GOT3 (cell line): ENCODE data around the gene TMEM184B.

Experiments
- DNase-seq: peaks from one replicate; lab custom pipeline; 2025; ENCODE audit warnings: mixed read lengths; lab: John Stamatoyannopoulos, UW

Gene TMEM184B

GRCh38 chr22:38308791-38309498 lies 36.1 kb upstream of the TMEM184B start:
- no peak for DNase-seq

- DNase-seq: no peak
Measured at GRCh38 chr22:38305471-38306448, 33.0 kb upstream of the TMEM184B start.

- DNase-seq: no peak
Measured at GRCh38 chr22:38304526-38304925, 31.7 kb upstream of the TMEM184B start.

- no peak for DNase-seq
Measured at GRCh38 chr22:38303974-38304373, 31.2 kb upstream of the TMEM184B start.

GRCh38 chr22:38302906-38303305 lies 30.1 kb upstream of the TMEM184B start:
- DNase-seq: no peak

- DNase-seq: no peak
Measured at GRCh38 chr22:38300946-38301345, 28.1 kb upstream of the TMEM184B start.

- DNase-seq: no peak
Measured at GRCh38 chr22:38300197-38300945, 27.6 kb upstream of the TMEM184B start.

GRCh38 chr22:38299770-38300102 lies 26.9 kb upstream of the TMEM184B start:
- no peak for DNase-seq

- no peak for DNase-seq
Measured at GRCh38 chr22:38298312-38299005, 25.6 kb upstream of the TMEM184B start.

GRCh38 chr22:38296372-38296771 lies 23.6 kb upstream of the TMEM184B start:
- no peak for DNase-seq

- DNase-seq: no peak
Measured at GRCh38 chr22:38295863-38296262, 23.1 kb upstream of the TMEM184B start.

GRCh38 chr22:38295339-38295738 lies 22.5 kb upstream of the TMEM184B start:
- DNase-seq: no peak

GRCh38 chr22:38294193-38294592 lies 21.4 kb upstream of the TMEM184B start:
- DNase-seq: no peak

GRCh38 chr22:38292694-38293093 lies 19.9 kb upstream of the TMEM184B start:
- no peak for DNase-seq

- DNase-seq: no peak
Measured at GRCh38 chr22:38291201-38291777, 18.5 kb upstream of the TMEM184B start.

GRCh38 chr22:38290347-38290746 lies 17.5 kb upstream of the TMEM184B start:
- DNase-seq: no peak

GRCh38 chr22:38289583-38290082 lies 16.8 kb upstream of the TMEM184B start:
- no peak for DNase-seq

GRCh38 chr22:38286915-38287669 lies 14.3 kb upstream of the TMEM184B start:
- DNase-seq: no peak

- no peak for DNase-seq
Measured at GRCh38 chr22:38285018-38285417, 12.2 kb upstream of the TMEM184B start.

GRCh38 chr22:38284042-38284402 lies 11.2 kb upstream of the TMEM184B start:
- no peak for DNase-seq

GRCh38 chr22:38282397-38282796 lies 9.6 kb upstream of the TMEM184B start:
- DNase-seq: no peak
